ENCODE results near the gene C14orf119. TPM values are rescaled to one million over a fixed set of nuclear protein-coding genes. Genes with fewer than 3 reads are reported as not detected.

Gene C14orf119
- total and polyA plus RNA-seq, 9 of the 15 experiments (the other 6 are each of a cell fraction or from before 2014, with no cell fraction given) = 36.7 to 251 (median 51.8) TPM

DNA sequence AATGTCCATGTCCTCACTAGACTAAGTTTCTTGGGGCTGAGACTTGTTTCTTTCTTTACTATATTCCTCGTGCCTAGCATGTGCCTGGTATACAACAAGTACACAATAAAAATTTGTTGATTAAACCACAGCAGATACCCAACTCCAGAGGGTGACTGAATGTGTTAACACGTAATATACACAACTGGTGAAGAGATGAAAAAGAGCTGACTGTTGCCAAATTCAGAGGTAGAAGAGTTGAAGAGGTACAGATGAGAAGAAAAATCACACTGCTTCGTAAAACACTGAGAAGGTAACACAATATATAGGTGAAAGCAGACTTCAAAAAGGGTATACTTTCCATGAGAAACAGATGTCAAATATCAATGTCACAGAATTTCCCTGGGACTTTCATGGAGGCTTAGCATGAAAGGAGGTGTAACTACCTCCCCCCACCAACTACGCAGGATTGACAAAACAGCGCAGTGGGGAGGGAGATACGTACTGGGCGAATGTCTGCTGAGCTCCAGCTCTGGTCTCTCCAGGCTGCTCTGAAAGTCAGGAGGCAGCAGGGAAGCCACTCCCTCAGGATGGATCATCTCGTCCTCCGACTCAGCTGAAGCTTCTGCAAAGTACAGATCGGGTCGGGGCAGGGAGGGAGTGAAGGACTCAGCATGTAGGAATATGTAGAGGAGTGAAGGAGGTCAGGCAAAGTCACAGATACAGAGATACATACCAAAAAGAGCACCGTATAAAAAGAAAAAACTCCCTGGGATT, 5.6 kb upstream of the C14orf119 start (continued):
- TF ChIP-seq ZNF318 (IDR thresholded peaks at IDR 0.05; ENCODE audit: borderline replicate concordance in 1 of 2, low read depth in 1 of 2) = no peak
- TF ChIP-seq DDX20 (tag; IDR thresholded peaks at IDR 0.05; ENCODE audit: low read depth) = no peak

All from K562 (cell line).